CD4-positive, alpha-beta T cell treated with Interleukin-15 for 1 hour (primary cell): ENCODE measurements around the gene GHR.

Source experiments
- DNase-seq: peaks from one replicate; pipeline ENCODE4 v3.0.0-alpha.2; 2020

GHR gene

DNA sequence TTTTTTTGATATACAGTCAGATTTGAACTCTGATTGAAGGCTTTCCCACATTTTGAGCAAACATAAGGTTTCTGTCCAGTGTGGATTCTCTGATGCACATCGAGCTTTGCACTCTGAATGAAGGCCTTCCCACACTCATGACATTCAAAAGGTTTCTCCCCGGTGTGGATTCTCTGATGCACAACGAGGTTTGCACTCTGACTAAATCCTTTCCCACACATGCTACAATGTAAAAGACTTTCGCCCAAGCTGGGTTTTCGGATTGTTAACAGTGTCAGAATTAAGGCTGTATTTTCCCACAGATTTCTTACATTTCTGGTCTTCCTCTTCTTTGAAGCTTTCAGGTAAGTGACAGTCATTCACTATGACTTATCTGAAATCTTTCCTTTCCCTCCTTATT, 44.3 kb downstream of the GHR start:
- DNase-seq, result no peak

DNA sequence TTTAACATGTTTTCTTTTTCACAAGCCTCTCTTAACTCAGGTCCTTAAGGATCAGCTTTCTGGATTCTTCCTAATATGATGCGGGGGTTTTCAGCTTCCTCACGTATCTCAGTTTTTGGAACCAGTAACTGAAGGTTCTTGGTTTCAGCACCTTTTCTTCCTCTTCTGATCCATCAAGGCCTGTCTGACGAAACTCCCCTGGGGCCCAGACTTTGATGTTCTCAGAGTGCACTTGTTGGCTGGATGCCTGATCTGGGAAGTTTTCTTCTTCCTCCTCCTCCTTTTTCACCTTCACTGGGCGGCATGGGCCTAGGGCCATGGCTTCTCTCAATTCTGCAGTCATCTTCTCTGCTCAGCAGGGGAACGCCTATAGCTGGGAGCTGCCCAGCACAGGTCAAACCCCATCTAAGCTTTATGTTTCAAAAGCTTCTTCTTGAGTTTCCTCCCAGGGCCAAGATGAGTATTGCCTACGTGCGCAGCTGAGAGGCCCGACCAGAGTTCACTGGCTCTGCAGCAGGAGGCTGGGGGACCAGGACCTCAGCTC, 44.8 kb downstream of the GHR start:
- no peak for DNase-seq

DNA sequence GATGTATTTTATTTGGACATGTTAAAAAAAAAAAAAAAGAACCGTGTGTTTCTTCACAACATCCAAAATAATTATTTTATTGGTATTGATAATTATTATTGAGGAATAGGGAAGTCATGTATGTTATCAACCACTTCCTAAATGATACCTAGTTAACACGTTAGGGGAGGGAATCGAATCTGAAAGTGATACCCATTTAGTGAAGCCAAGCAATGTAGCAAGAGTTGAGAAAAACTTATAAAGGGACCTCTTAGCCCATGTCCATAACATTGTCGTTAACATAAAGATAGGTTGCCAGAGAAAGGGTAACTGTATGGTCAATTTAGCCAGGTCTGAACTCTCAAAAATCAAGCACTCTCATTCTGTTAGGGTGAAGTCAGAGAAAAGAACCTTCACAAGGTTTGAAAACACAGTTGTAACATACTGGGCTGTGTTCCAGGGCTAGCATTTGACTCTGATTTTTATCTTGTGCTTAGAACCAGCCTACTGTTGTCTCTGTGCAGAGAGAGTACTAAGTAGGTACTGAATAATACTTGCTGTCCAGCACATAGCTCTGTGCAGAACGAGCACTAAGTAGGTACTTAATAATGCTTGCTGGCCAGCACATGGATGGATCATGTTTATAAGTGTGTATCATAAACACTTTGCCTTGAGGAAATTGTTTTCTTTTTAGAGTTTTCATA, 60.4 kb downstream of the GHR start:
- DNase-seq, result no peak

DNA sequence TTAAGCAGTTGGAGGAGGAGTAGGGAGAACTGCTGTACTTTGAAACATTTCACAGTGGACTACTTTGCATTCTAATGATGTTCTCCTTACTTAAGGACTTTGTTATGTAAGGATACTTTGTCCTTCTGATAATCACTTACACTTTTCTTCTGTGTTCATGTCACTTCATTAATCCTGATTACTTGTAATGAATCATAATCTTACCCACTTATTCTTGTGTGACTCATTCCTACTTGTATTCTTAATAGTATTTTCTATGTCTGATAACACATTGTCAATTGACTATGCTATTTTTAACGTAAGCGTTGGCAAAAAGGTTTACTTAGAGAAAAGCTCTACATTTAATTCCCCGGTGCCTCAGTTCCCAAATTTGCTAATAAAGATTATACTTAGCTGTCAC, 63.8 kb downstream of the GHR start:
- DNase-seq, result no peak

DNA sequence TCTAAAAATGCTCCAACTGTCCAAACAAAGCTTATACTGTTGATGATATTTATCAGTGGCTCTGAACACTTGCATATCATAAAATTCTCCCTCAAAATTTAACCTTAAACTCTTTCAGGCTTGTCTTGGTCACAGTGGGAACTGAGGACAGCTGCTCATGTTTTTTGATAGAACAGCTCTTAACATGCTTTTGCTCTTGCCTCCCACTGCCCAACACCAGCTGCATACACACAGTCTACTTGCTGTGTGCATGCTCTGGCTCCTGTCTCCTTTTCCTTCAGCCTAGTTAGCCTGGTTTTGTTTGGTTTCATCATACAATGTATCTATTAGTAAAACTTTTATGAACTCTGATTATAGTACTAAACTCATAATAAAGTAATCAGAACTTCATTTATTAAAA, 64.6 kb downstream of the GHR start:
- no peak for DNase-seq

DNA sequence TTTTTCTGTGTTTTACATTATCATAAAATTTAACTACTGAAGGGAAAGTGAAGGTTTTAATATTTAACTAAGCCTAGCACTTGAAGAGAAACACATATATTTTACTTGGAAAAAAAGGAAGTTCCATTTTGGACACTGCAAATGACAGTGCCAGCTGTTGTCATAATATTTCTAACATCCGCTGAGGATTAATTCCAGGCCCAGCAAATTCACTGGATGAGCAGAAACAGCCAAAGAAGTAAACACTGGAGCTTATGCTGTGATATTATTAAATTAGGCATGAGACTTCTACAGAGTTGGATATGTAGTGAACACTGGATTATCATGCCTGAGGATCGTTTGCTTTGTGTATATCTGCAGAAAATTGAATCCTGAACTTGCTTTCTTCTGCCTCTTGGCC, 67.6 kb downstream of the GHR start:
- no peak for DNase-seq

DNA sequence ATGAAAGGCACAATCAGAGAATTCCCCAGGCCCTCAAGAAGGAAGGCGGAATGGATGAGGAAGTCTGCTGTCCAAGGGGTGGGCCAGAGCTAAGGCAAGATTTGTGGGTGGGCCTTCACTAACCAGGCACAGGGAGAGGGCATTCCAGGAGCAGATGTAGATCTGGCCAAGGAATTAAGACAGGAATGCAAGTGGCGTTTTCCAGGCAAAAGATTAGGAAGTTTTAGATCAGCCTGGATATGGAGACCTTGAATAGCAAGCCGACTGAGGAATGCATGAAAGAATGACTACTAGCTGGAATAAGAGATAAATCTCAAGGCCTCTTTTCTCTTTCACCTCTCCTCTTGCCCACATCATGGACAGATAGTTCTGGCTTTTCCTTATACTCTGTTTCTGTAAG, 68.5 kb downstream of the GHR start:
- no peak for DNase-seq

DNA sequence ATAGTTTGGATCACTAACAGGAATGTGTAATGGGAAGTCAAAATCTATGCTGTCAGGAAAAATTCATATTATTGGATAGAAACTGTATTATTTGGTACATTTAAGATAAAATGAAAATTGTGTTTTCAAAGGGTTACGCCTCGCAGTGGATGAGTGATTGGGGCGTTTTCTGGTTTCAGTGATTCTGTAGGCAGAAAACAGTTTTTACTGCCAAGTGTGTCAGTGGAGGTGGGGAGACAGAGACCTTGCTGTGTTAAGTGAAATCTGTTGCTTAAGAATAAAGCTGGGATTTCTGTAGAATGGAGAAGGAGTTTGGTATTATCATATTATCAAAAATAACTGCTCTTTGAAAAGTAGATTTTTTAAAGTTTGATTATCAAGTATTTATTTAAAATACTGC, 69.7 kb downstream of the GHR start:
- DNase-seq, result no peak

DNA sequence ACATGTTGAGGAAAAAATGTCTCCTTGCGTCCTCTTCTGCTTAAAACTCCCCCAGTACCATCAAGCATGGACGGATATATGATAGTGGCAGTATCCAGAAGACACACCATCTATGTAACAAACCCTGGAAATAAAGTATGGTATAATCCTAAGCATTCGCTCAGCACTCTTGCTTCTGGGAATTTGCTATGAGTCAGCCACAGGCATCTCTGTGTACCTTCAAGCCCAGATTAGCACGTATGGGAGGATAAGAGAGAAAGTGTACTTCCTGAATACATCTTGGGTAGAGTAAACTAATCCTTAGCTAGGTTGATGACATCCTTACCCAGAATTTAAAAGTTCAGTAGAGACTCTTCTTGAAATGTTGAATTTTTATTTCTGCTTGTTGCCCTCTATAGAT, 71.2 kb downstream of the GHR start:
- DNase-seq, result no peak

DNA sequence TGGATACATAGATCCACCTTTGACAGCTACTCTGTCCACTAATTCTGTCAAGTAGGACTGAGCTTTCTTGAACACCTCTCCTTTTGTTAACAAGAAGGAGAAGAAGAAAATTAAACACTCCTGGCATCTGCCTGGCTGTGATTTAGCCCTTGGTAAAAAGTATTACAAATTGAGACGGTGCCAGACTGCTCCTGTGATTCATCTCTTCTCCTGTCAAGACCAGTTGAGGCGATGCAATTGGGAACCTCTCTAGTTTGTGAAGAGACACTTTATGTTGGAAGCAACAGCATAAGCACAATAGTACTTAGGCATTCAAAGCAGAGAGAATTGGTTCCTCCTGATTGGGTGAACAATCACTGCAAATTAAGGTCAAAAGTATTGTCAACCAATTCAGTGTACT, 72.7 kb downstream of the GHR start:
- no peak for DNase-seq

DNA sequence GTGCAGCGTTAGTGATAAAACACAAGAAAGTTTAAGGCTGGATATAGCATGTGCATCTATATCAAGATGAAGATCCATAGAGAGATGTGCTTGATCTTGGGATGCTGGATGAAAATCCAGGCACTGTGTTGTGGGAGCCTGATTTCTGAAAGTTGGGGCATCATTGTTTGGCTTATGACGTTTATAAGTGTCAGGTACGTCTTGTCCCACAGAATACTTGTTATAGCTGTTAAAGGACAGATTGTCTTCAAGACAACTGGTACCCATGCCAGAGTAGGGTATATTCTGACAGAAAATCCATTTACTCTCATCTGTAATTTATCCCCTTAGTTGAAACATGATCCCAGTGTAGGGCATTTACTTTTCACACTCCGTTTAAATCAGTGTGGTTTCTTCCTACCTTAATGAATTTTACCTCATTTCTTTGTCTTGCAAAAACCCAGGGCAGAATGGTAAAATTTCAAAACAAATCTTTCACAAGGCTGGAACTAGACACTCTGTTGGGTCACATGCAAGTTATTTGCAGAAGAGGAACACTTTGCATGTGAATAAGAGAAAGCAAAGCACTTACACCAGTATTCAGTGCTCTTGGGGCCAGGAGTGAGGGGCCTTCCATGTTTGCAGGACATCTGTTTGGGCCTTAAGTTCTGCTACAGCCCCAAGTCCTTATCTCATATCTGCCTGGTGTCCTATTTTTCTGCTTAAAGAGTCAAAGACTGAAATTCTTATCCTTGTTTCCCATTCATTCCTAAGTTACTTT, 73.3 kb downstream of the GHR start:
- no peak for DNase-seq

DNA sequence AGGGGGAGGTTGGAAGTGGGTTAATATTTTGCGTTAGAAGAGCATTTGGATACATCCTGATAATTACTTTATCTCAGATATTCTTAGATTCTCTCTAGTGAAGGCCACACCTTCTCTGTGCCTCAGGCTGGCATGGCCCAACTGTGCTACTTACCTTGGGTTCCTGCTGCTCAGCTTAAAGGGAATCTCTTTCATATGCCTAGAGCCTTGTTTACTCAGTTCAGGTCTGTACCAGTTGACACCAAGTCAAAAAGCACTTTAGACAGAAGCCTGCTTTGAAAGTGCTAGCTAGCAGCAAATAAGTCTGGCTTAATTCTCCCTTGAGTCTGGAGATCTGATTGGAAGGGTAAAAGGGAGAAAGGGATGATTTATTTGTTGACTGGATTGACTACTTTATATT, 74.8 kb downstream of the GHR start:
- DNase-seq, result no peak

DNA sequence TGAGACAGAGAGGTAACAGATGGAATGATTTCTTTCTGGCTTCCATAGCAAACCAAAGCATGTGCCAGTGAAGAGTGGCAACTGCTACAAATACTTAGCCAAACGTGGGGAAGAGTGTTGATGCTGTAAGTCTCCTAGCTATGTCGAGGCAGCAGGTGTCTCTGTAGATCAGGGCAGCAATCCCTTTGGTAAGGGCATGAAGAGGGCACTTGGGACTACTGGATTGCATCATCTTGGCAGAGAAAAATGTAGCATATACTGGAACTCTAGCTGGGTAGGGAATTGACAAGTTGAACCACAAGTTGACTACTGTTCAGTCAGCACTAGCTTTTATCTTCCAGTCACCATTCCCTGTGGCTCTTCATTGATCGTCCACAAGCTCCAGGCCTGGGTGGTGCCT, 75.8 kb downstream of the GHR start:
- DNase-seq, result no peak

DNA sequence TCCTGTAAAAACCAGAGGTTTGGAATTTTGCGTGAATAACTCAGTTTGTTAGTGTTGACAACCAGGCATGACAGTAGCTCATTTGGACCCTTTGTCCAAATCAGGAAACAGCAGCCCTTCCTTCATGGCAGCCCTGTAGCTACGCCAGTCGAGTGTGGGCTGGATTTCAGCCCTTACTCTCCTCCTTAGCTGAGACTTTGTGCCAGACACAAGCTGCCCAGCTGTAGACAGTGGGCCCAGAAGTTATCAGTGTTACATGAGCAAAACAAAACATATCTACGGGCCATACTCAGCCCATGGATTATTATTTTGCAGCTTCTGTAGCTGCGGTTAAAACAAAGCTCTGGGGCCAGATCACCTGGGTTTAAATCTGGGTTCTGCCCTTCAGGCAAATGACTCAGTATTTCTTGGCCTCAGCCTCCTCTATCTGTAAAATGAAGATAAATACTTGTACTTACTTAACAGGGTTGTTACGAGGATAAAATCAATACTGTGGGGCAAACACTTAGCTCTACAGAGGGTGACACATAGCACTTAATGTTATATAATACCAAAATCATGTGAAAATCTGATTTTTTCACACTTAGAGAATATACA, 76.9 kb downstream of the GHR start:
- DNase-seq, result no peak

DNA sequence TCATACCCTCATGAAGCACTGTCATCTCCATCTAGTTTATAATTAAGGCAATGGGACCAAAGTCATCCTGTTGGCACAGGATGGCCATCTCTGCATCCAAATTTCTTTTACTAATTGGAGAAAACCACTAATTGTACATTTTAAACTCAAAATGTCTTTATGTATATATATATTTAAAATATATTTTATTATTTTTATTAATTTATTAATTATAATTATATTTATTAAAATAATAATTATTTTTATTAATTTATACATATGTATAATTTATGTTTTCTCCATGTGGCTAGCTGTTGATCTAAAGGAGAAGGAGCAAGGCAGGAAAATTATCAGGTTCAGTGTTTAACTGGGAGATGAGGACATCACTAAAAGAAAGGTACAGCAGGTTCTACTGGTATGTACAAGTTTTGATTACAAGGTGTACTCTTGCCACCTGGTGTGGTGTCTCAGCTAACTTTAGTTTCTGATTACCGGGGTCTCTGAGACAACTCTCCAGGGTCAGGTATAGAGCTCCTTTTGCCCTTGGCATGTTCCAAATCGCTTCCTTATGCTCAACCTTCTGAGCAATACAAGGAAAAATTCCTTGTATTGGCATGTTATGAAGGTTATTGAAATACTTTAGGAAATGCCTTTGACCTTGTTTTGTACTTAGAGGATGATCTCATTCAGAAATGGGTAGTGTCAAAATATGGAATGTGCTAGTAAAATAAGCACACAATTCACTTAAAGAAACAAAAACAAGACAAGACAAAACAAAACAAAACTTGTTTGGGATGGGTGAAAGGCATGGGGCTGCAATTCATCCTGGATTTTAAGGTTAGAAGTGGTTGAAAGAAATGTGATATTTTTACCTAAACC, 79.6 kb downstream of the GHR start:
- no peak for DNase-seq

DNA sequence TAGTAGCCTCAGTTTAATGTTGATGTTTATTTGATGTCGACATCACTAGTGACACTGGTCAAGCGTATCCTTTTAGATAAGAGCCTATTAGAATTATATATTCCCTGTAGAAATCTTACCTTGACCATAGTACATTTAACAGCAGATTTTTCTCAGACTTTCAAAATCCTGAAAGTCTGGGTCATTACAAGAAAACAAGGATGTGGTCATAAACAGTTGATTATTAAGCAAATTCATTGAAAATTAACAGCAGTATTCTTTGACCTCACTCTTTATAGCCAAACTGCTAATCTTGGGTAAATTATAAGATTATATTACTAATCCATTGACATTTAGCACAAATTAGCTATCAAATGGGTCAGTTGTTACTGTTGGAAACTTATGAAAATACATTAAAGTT, 83.4 kb downstream of the GHR start:
- no peak for DNase-seq

DNA sequence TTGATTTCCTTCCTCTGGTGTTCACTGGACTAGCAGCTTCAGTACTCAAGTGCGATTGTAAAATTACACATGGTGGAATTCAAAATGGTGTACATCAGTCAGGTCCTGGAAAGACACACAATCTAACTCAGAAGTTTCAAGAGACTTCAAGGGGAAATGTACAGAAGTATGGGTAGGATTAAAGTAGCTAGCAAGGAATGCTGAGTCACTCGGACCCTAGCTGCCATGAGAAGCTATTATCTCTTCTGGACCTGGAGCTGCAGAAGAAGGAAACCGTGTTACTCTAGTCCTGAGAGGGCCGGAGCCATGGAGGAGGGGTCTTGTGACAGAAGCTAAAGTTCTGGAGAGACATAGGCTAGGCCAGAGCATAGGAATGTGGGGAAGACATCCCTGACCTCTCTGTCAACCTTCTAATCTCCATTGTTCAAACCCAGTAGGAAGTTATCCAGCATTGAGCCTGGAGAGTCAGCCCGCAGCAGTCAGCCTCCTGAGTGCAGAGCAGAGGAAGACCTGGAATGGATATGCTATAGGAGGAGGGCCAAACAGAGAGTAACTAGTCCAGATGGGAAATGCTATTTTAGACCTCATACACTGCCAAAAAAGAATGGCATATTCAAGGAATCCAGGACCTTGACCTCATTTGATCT, 84.3 kb downstream of the GHR start:
- DNase-seq, result no peak

DNA sequence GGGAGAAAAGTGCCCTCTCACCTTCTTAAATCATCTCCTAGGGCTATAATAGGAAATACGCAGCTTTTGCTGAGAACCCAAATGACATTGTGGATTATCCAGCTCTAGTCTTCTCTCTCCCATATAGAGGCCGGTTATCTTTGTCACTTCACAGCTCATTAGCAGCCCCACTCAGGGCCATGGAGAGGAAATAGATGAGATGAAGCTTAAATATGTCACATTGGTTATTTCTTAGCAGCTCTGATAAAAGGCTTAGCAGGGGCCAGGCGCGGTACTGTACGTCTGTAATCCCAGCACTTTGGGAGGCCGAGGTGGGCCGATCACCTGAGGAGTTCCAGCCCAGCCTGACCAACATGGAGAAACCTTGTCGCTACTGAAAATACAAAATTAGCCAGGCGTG, 90.0 kb downstream of the GHR start:
- DNase-seq, result no peak

DNA sequence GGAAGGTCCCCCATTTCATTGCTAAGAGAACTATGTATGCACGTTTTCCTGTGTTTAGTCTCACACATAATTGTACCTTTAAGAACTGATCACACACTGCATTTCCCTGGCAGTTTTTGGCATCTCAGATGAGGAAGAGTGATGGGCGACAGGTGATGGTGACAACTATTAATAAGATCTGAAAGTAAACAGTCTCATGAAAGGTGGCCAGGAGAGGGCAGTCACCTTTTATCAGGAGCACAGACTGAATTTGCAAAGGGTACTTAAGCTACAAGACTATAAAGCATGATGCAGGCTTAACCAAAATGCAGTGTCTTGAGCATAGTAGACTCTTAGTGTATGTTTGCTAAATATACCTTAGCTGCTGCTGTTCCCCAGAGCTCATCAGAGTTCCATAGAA, 91.5 kb downstream of the GHR start:
- DNase-seq, result no peak

DNA sequence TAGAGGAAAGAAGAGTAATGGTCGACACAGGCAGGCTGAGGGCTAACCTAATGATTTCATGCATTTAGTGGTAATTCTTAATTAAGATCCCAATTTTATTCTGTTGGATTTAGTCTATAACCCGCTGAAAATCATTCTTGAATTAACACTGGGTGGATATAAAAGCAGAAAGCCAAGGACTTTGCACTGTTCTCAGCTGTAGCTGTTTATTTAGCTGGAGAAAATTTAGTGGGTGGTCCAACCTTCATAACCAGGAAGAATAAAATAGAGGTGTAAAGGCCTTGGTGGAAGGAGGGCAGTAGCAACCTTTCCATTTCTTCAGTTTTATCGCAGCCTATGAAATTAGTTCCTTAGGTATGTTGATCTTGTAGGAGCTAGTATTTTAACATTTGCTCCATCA, 92.3 kb downstream of the GHR start:
- DNase-seq, result no peak

DNA sequence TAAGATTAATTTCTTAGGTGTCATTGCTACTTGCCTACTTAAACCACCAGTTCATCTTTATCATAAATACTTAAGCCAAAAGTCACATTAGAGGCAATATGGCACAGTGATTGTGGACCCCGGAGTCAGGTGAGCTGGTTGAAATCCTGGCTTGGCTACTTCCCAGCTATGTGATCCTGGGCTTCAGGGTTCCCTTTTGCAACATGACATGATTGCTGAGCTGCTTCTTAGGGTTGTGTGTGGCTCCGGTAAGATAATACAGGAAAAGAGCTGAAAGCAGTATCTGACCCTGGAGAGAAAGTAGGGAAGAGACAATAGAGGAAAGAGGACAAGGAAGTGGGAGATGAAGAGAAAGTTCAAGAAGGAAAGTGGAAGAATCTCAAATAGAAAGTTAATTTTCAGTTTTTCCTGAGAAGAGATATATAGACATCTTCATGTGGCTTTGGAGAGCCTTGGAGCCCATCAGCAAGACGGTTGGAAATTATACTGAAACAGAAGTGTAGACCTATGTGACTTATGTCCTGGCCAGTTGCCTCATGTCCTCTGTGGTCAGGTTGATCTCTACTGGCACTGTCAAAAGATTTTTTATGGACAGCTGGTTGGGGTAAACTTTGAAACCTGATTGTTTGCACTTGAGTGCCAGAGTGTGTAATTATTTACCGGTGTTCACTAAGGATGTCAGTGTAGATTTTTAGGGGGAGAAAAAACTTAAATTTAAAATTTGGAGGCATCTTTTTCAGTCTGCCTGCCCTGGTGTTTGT, 93.2 kb downstream of the GHR start:
- DNase-seq, result no peak

DNA sequence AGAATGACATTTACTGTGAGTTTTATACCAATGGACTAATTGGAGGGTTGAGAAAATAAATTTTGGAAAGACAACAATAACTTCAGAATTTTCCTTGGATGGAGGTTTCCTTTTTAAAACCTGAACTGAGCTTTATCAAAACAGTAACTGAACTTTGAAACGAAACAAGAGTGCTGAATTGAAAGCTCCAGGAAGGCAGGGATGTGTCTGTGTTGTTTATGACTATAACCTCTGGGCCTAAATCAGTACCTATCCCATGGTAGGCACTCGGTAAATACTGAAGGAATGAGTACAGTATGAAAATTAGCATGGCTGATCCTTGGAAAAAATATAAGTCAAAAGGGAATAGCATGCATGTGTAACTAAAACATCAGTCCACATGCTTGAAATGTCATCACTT, 93.9 kb downstream of the GHR start:
- DNase-seq, result no peak
